Measurements from ENCODE around the gene IRX2.

GRCh38 chr5:2761921-2762488 lies 10.5 kb upstream of the IRX2 start:
- TF ChIP-seq CTCF (IDR thresholded peaks at IDR 0.05) (no peak), POLR2A (IDR thresholded peaks at IDR 0.05) (no peak), POLR2AphosphoS5 (IDR thresholded peaks at IDR 0.05; ENCODE audit: insufficient read depth in 1 of 2, low read depth in 1 of 2) (no peak)

Data from vagina (tissue), 2 donors.